ENCODE measurements around the gene CACNA1S.

The CACNA1S gene

DNA sequence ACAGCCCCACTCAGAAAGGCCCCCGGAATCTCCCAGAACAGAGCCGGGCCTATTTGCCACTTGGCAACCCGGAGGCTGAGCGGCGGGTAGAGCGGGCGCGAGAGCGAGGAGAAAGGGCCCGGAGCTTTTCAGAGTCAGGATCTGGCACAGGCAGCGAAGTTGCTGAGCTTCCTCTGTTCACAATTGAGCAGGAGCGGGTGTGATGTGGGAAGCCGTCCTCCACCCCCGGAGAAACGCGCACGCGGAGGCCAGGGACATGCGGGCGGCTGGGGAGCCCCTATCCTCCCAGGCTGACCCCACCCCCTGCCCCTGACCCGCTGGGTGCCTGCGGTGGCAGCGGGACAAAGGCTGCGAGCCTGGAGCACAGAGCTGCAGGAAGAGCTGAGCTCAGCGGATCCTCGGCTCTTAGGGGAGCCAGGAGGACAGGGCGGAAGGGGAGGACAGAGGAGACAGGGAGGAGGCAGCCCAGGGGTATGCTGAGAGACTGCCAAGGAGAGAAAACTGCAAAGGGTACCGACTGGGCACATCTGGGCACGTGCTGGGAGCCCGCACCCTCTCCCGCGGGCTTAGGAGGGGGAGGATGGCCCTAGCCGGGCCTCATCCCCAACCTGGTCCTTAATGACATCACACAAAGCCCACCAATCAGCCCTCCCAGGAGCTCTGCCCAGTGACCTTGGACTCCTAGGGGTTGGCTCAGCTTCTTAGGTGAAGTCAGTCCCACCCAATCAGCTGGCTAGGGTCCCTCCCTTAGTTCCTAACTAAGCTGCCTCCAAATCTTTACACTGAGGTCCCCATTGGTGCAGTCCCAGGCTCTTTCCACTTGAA lies 98.0 kb downstream of the CACNA1S start:
- no peak for DNase-seq (ENCODE audit: low read depth in 2 of 2)

DNA sequence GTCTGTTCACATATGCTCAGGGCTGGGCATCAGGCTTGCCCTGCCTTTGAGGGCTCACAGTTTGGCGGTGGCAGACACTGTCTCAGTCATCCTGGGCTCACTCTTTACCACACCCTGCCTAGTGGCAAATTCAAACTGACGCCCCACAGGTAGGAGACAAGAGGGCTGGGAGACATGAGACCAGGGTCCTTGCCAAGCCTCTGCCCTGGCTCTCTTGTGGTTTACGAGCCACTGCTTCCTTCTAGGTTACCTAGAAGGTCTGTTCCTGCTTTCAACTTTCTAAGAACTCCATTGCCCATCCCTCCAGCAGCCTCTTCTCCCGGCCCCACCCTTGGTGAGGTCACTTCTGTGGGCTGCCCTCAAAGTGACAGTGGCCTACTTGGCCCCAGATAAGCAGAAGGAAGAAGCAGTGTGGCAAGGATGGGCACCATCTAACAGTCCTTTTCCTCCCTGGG lies 99.2 kb downstream of the CACNA1S start:
- DNase-seq (ENCODE audit: low read depth in 2 of 2), result no peak

DNA sequence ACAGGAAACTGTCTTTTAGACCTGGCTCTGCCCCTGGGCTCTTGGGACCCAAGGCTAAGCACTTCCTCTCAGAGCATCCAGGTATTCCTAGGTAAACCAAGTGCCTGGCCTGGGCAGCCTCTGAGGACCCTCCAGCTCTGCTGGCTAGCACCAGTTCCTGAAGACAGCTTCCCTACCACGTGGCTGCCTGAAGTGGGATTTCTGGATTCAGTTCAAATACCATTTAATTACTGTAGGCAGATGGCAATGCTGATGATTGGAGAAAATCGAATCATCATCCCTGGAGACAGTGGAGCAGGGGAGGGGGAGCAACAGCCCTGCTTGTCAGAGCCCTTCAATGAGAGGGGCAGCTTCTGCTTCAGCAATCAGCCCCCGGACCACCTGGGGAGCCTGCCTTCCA lies 100.6 kb downstream of the CACNA1S start:
- no peak for DNase-seq (ENCODE audit: low read depth in 2 of 2)

DNA sequence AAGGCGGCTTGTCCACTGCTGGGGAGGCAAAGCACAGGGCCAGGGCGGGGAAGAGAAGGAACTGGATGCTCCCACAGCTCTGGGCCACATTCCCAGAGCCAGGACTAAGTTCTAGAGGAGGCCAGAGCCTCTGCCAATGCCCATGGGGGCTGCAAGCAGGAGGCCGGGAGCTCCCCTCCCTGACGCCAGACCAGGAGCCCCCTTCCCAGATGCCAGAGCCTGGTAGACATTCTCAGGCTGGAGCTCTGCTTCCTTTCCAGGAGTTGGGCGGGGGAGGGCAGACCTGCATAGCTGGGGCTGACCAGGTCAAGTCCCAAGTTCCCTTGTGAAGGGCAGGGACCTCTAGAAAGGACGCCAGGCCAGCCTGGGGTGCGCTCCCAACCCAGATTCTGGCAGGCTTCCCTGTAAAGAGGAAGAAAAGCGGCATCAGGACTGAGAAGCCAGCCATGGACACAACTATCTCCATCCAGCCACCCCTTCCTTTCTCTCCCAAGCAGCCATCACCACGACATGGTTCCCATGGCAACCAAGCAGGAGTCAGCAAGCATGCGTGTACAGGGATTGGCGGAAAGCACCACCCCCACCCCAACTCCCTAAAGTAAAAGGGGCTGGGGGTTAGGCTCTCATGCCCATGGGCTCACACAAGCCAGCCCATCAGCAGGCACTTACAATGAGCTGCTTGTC lies 102.1 kb downstream of the CACNA1S start:
- no peak for DNase-seq (ENCODE audit: low read depth in 2 of 2)

DNA sequence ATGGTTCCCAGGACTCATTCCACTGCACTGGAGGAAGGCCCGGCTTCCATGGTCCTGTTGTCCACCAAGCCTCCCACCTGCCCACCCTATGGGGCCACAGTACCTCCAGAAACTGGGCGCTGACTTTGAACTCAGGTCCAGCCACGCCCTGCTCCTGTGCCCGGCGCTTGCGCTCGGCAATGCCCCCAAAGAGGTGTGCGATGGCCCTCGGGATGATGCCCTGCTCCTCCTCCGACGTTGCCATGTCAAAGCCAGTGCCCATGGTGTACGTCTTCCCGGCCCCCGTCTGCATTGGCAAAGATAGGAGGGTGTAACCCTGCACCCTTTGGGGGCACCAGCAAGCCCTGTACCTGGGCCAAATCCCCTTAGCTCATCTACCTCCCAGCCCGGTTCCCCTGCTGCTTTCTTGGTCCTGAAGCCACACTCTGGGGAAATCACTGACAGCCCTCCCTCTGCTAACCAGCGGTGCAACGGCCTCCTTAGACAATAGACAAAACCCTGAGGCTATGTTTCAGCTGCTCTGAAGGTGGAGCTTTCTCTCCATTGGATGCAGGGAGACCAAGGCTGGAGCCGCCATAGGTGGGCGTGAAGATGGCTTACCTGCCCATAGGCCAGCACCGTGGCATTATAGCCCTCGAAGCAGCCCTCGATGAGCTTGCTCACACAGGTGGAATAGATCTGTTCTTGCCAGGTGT lies 103.4 kb downstream of the CACNA1S start:
- DNase-seq (ENCODE audit: low read depth in 2 of 2), result no peak

DNA sequence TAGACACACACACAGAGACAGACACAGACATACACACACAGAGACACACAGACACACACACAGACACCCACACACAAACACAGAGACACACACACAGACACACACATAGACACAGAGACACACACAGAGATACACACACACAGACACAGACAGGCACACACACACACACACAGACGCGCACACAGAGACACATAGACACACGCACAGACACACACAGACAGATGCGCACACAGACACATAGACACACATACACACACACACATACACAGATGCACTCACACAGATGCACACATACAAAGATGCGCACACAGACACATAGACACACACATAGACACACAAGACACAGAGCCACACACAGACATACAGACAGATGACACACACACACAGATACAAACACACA lies 104.7 kb downstream of the CACNA1S start:
- DNase-seq (ENCODE audit: low read depth in 2 of 2), result no peak

DNA sequence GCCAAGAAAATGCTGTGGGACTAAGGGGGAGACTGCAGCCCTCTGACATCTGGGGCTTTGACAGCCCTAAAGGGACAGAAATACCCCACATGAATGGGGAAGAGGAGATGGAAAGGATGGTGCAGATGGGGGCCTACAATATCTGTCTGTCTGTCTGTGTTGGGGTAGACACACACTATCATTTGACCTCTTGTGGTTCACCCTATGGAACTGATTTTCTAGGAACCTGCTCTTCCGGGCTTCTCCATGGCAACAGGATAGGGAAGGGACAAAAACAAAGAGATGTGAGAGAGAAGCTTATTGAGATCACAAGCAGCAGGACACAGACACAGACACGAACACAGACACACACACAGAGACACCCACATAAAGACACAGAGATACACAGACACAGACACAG lies 105.8 kb downstream of the CACNA1S start:
- no peak for DNase-seq (ENCODE audit: low read depth in 2 of 2)

DNA sequence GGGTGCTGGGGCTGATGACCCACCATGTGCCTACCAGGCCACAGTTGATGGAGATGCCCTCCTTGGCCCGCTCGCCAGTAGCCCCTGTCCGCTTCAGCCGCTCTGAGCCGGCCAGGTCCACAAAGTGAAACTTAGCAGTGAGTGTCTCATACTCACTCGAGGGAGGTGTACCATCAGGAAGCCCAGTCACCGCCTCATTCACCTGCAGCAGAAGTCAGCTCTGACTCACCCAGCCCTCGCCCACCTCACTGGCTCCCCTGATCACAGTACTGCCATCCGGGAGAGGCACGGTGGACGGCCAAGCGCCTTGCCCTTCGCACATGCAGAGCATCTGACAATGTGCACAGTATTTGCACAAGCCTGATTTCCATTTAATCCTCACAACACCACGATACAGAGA lies 107.5 kb downstream of the CACNA1S start:
- no peak for DNase-seq (ENCODE audit: low read depth in 2 of 2)

DNA sequence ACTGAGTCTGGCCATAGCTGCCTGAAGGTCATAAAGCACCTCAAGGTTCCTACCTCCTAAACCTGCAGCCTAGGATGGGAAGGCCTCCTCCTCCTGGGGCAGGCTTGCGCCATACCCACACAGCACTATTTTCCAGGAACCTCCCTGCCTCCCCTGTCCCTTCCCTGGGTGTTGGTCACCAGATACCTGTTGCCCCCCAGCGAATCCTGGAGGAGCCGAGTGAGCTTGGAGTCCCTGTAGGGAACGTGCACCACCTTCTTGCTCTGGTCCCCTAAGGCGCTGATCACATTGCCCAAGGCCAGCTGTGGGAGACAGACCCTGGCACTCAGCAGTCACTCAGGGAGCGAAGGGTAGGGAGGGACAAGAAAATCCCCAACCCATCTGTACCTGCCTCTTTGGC lies 108.1 kb downstream of the CACNA1S start:
- DNase-seq (ENCODE audit: low read depth in 2 of 2), result no peak

DNA sequence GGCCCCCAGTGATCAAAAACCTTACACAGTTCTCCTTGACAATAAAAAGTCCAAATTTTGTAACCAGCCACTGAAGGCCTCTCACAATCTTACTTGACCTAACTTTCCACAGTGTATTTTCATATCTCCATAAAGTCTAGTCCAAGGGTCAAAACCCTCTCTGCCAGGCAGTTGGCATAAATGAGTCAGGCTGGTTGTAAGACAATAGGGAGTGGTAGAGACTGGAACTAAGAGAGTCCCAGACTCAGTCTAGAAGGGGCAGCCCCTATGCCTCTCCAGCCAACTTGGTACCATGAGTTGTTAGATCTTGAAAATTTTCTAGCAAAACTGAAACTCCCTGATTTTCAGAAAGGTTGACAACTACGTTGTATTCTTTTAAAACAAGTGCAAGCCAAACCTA lies 109.7 kb downstream of the CACNA1S start:
- no peak for DNase-seq (ENCODE audit: low read depth in 2 of 2)

DNA sequence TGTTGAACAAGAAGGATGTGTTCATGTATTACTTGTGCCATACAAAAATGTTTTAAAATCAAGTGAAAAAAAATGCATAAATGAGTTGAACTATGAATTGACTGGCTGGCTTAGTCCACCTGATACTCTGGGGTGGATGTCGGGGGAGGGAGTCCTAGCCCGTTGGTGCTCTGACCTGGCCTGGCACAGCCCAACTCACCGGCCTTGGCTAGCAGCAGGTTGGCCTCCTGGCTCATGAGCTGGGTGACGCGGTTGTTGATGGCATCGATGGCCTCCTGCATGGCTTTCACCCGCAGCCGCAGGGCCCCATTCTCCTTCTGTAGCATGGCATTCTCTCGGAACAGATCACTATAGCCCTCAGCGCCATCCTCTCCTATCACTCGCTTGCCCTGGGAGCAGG lies 110.3 kb downstream of the CACNA1S start:
- no peak for DNase-seq (ENCODE audit: low read depth in 2 of 2)

DNA sequence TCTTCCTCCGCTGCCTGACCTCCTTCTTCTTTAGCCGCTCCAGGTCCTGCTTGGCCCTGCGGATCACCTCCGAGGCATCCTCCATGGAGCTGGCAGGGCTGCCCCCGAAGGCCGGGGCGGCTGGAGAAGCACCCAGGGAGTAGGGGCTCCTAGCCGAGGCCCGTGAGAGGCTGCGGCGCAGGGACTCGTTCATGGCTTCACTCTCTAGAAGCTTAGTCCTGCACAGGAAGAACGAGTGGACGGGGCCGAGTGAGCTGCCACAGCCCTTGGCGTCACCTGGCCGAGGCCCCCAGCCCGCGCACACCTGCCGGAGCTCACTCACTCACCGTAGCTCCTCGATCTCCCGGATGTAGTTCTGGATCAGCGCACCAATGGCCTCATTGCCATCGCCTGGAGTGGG lies 111.8 kb downstream of the CACNA1S start:
- DNase-seq (ENCODE audit: low read depth in 2 of 2), result no peak

DNA sequence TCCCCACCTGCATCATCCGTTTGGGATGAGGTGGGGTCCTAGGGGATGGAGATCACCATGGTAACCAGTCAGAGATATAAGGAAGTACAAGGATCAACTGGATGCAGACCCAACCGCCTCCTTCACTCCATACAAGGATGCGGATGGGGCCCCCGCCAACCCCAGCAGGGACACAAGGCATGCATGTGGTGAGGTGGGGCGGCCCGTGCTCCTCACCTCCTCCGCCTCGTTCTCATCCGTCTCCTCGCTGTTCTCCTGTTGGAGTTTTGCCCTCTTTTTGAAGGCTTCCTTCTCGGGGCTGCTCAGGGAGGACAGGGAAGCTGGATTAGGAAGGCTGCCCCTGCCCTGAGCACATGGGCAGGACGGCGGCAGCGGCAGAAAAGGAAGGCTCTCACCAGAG lies 112.6 kb downstream of the CACNA1S start:
- no peak for DNase-seq (ENCODE audit: low read depth in 2 of 2)

DNA sequence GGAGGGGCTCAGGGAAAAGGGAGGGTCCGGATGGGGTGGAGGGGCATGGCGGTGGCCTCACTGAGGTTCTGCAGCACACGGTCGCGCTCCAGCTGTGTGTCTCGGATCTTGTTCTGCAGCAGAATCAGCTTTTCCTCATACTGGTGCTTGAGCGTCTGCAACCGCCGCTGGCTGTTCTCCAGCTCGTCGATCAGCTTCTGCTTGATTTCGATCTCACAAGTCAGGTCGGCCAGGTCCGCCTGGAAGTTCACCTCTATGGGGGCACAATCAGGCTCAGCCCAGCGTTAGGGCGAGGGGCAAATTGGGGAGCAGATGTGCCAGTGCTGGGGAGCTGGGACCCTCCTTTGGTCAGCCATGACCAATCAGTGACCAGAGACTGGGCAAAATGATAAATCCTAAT lies 113.9 kb downstream of the CACNA1S start:
- DNase-seq (ENCODE audit: low read depth in 2 of 2), result no peak

DNA sequence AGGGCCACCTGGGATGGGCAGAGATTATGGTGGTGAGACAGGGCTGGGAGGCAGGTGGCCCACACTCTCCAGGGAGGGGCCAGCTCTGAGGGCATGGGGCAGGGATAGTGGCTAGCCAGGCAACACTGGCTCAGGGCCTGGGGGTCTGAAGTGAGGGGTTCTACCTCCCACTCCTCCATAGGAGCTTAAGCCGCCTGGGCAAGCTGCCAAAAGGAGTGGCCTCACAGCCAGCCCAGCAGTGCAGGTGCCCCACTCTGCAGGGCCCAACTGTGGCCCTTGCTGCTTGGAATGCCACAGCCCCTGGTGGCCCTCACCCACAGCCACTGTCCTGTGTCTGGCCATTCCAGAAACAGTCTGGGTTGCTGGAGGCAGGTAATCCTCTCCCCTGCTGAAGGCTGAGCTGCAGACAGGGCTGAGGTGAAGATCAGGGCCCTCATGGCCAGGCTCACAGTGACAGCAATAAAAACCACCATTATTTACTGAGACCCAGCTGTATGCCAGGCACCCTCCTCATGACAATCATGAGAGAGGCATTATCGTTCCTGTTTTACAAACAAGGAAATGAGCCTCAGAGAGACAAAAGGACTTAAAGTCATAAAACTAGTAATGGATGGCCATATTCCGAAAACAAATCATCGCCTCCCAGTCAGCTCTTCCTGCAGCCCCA lies 119.7 kb downstream of the CACNA1S start:
- DNase-seq (ENCODE audit: low read depth in 2 of 2), result no peak

DNA sequence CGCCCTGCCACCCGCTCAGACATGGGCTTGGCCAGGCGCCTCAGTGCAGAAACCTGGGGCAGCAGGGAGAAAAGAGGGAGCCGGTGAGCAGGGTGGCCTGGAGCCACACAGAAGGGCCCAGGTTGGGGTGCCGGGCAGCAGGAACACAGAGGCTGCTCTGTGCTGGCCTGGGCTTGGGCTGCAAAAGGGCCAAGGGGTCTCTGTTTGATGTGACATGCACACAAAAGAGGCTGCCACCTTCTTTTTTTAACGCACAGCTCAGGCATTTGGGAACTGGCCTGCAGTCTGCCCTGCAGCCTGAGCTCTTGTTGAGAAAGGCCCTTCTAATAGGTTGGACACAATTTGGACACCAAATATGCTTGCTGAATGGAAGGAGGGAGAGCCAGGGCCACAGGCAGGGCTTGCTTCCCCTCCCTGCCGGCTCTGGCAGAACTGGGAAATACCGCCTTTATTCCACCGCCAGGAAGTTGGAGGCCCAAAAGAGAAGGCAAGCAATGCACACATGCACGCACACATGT lies 121.1 kb downstream of the CACNA1S start:
- DNase-seq (ENCODE audit: low read depth in 2 of 2), result no peak

DNA sequence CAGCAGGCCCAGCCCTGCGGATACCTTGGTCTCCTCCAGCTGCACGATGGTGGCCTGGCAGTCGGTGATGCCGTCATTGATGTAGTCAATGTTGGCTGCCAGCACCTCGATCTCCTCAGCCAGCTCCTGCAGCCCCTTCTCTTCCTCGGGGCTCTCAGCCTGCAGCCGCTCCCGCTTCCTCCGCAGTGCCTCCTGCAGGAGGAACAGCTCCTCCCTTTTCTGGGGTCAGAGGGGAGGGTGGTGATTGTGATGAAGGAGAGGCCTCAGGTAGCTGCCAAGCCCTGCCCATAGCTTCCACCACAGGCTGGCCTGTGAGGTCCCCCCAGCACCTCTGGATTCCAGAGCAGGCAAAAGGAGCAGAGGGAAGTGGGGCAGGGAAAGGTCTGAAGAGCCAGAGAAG lies 122.1 kb downstream of the CACNA1S start:
- no peak for DNase-seq (ENCODE audit: low read depth in 2 of 2)

Data from stimulated activated CD8-positive, alpha-beta memory T cell treated with anti-CD3 and anti-CD28 coated beads, Interleukin-7, amount 100 ng/mL, for 4 hours (primary cell).